ENCODE results near the gene DOK7. TPM values are rescaled to one million over a fixed set of nuclear protein-coding genes. Genes with fewer than 3 reads are reported as not detected.

Gene DOK7
- total RNA-seq, 4 donors from 2014 or later: 0.53 to 5.7 (median 4.1) TPM; not detected in 1

- TF ChIP-seq POLR2A (IDR thresholded peaks at IDR 0.05): no peak
- TF ChIP-seq, protein P1, sequence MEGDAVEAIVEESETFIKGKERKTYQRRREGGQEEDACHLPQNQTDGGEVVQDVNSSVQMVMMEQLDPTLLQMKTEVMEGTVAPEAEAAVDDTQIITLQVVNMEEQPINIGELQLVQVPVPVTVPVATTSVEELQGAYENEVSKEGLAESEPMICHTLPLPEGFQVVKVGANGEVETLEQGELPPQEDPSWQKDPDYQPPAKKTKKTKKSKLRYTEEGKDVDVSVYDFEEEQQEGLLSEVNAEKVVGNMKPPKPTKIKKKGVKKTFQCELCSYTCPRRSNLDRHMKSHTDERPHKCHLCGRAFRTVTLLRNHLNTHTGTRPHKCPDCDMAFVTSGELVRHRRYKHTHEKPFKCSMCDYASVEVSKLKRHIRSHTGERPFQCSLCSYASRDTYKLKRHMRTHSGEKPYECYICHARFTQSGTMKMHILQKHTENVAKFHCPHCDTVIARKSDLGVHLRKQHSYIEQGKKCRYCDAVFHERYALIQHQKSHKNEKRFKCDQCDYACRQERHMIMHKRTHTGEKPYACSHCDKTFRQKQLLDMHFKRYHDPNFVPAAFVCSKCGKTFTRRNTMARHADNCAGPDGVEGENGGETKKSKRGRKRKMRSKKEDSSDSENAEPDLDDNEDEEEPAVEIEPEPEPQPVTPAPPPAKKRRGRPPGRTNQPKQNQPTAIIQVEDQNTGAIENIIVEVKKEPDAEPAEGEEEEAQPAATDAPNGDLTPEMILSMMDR (IDR thresholded peaks at IDR 0.05): no peak
- Histone ChIP-seq H3K9me3 (no peaks in the 10 kb centered on the region), H3K4me1 (no peaks in the 10 kb centered on the region), H3K27me3 (no peaks in the 10 kb centered on the region), H3K36me3 (no peaks in the 10 kb centered on the region), H3K4me3 (no peak overlapping the region), H3K27ac (no peak overlapping the region)
- DNase-seq: no peak
These were observed 25.5 kb upstream of the DOK7 start for GRCh38 chr4:3437582-3437936.

- Histone ChIP-seq H3K27me3 (no peaks in the 10 kb centered on the region), H3K4me3 (no peak overlapping the region), H3K4me1 (peaks cover 0 to 5% (median under 1%) of the 10 kb centered on the region in 4 donors), H3K9me3 (no peaks in the 10 kb centered on the region), H3K27ac (no peak overlapping the region), H3K36me3 (no peaks in the 10 kb centered on the region)
- no peak for DNase-seq
- TF ChIP-seq POLR2A (IDR thresholded peaks at IDR 0.05): no peak
- TF ChIP-seq, protein P1 (IDR thresholded peaks at IDR 0.05): no peak
These were observed 24.9 kb upstream of the DOK7 start for GRCh38 chr4:3437998-3438846.

DNA sequence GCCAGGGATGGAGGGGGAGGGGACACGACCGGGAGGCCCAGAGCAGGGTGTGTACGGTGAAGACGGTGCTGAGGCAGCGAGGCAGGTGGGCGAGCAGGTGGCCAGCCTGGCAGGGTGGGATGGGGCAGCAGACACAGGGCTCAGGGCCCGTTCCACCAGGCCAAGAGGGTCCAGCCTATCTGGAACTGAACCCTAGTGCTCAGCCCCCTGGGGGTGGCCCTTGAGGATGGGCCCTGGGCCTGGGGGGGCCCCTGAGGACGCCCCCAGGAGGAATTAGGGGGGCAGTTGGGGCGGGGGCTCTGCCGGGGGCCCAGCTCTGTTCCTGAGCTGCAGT lies 24.3 kb upstream of the DOK7 start:
- no peak overlapping the region for H3K4me3 ChIP-seq
- H3K36me3 ChIP-seq: no peaks in the 10 kb centered on the region
- no peak for TF ChIP-seq POLR2A (IDR thresholded peaks at IDR 0.05)
- TF ChIP-seq, protein P1 (IDR thresholded peaks at IDR 0.05): no peak
- no peaks in the 10 kb centered on the region for H3K27me3 ChIP-seq
- DNase-seq: no peak
- H3K4me1 ChIP-seq: peaks cover 0 to 10% (median 3%) of the 10 kb centered on the region in 4 donors
- no peak overlapping the region for H3K27ac ChIP-seq
- H3K9me3 ChIP-seq: no peaks in the 10 kb centered on the region

GRCh38 chr4:3439391-3439790 lies 23.7 kb upstream of the DOK7 start:
- H3K4me3 ChIP-seq: no peak overlapping the region
- peaks cover 0 to 10% (median 3%) of the 10 kb centered on the region in 4 donors for H3K4me1 ChIP-seq
- H3K27me3 ChIP-seq: no peaks in the 10 kb centered on the region
- H3K9me3 ChIP-seq: no peaks in the 10 kb centered on the region
- TF ChIP-seq, protein P1 (IDR thresholded peaks at IDR 0.05): no peak
- no peak for TF ChIP-seq POLR2A (IDR thresholded peaks at IDR 0.05)
- no peaks in the 10 kb centered on the region for H3K36me3 ChIP-seq
- no peak for DNase-seq
- H3K27ac ChIP-seq: no peak overlapping the region

DNA sequence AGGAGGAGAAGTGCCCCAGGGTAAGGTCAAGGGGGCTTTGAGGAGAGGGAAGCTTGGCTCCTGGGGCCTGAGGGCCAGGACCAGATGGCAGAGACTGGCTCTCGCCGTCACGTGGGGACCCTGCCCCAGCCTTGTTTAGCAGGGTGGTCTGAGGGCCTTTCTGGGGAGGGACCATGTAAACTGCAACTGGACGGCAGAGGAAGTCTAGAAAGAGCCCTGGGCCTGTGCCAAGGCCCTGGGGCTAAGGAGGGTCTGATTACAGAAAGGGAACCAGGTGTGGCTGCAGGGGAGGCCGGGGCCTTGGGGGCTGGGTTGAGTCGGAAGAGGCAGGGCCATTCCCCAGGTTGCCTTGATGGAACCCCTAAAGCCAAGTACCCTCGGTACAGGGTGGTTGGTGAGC lies 23.1 kb upstream of the DOK7 start:
- no peak overlapping the region for H3K4me3 ChIP-seq
- DNase-seq: no peak
- H3K36me3 ChIP-seq: no peaks in the 10 kb centered on the region
- no peak overlapping the region for H3K27ac ChIP-seq
- no peaks in the 10 kb centered on the region for H3K27me3 ChIP-seq
- no peak for TF ChIP-seq POLR2A (IDR thresholded peaks at IDR 0.05)
- TF ChIP-seq, protein P1 (IDR thresholded peaks at IDR 0.05): no peak
- peaks cover 0 to 10% (median 3%) of the 10 kb centered on the region in 4 donors for H3K4me1 ChIP-seq
- no peaks in the 10 kb centered on the region for H3K9me3 ChIP-seq

Measured in Peyer's patch (tissue), 4 donors.